DMS153 treated with DMSO at 0.1 percent for 48 hours (cell line): ENCODE data around the gene JPH3.
"Not testable (repeated sequence)": the region's sequence is repeated elsewhere in the genome, so short reads cannot be mapped to it uniquely, and the experiment has no call there.

Experiments used
- DNase-seq: peaks from one replicate; lab custom pipeline; 2025; ENCODE audit not compliant: unreplicated experiment; lab: John Stamatoyannopoulos, UW

Gene JPH3

GRCh38 chr16:87572959-87573358, 29.3 kb upstream of the JPH3 start:
- no peak for DNase-seq

GRCh38 chr16:87575027-87575804, 27.1 kb upstream of the JPH3 start:
- no peak for DNase-seq

GRCh38 chr16:87576171-87576570, 26.1 kb upstream of the JPH3 start:
- no peak for DNase-seq

- DNase-seq: not testable (repeated sequence)
Observed at GRCh38 chr16:87578142-87578930, 24.0 kb upstream of the JPH3 start.

GRCh38 chr16:87579691-87580090, 22.6 kb upstream of the JPH3 start:
- no peak for DNase-seq

- no peak for DNase-seq
Observed at GRCh38 chr16:87580855-87581261, 21.4 kb upstream of the JPH3 start.

GRCh38 chr16:87581857-87582215, 20.5 kb upstream of the JPH3 start:
- no peak for DNase-seq

GRCh38 chr16:87582216-87582965, 19.9 kb upstream of the JPH3 start:
- no peak for DNase-seq

- DNase-seq: no peak
Observed at GRCh38 chr16:87582966-87583325, 19.4 kb upstream of the JPH3 start.

- DNase-seq: no peak
Observed at GRCh38 chr16:87583453-87584131, 18.7 kb upstream of the JPH3 start.

- DNase-seq: no peak
Observed at GRCh38 chr16:87584271-87584670, 18.0 kb upstream of the JPH3 start.

GRCh38 chr16:87584975-87585374, 17.3 kb upstream of the JPH3 start:
- DNase-seq: no peak

GRCh38 chr16:87585442-87586200, 16.7 kb upstream of the JPH3 start:
- DNase-seq: no peak

- no peak for DNase-seq
Observed at GRCh38 chr16:87586201-87586782, 16.0 kb upstream of the JPH3 start.

- DNase-seq: no peak
Observed at GRCh38 chr16:87587636-87588035, 14.7 kb upstream of the JPH3 start.

- DNase-seq: no peak
Observed at GRCh38 chr16:87592018-87592712, 10.1 kb upstream of the JPH3 start.

- DNase-seq: no peak
Observed at GRCh38 chr16:87593710-87594258, 8.5 kb upstream of the JPH3 start.

- DNase-seq: no peak
Observed at GRCh38 chr16:87595712-87596111, 6.6 kb upstream of the JPH3 start.

- DNase-seq: no peak
Observed at GRCh38 chr16:87597324-87597830, 4.9 kb upstream of the JPH3 start.
